ENCODE data around the gene PXDN.

- TF ChIP-seq GATA3 (IDR thresholded peaks at IDR 0.05; ENCODE audit: low read depth, low read length) (no peak), GATA2 (IDR thresholded peaks at IDR 0.05; ENCODE audit: low read depth, low read length) (no peak)
These were observed 162.2 kb downstream of the PXDN start for GRCh38 chr2:1581965-1582625.
